Calu3 (cell line): ENCODE results near the gene ZNF584. TPM values are rescaled to one million over a fixed set of nuclear protein-coding genes. Genes with fewer than 3 reads are reported as not detected.

Source experiments
- BruUV-seq: library from RNA; stranded (reverse); fragments of 400-500 nt; replicated peaks from 2 replicates; lab custom pipeline; 2021; lab: Mats Ljungman, UMichigan
- CTCF ChIA-PET: fragments of 300-600 bp; sonication (Branson Sonifier 250); formaldehyde crosslinking; loops from one replicate; lab custom pipeline; 2022; ENCODE audit warnings: antibody characterized with exemption; lab: Charles Lee
- DNase-seq: peaks from one replicate; pipeline ENCODE4 v3.0.0; 2022
- H3K27ac Mint-ChIP-seq: one replicate; pipeline ENCODE4 v1.8.0; 2022; ENCODE audit warnings: mixed read lengths; ENCODE audit not compliant: unreplicated experiment
- H3K27me3 Mint-ChIP-seq: one replicate; pipeline ENCODE4 v1.8.0; 2022; ENCODE audit warnings: mixed read lengths; ENCODE audit not compliant: unreplicated experiment
- H3K36me3 Mint-ChIP-seq: one replicate; pipeline ENCODE4 v1.8.0; 2022; ENCODE audit warnings: mild to moderate bottlenecking, moderate library complexity, mixed read lengths; ENCODE audit not compliant: insufficient read depth, unreplicated experiment
- H3K4me1 Mint-ChIP-seq: one replicate; pipeline ENCODE4 v1.8.0; 2022; ENCODE audit warnings: mild to moderate bottlenecking, low read depth, mixed read lengths; ENCODE audit not compliant: unreplicated experiment
- H3K4me3 Mint-ChIP-seq: one replicate; pipeline ENCODE4 v1.8.0; 2022; ENCODE audit warnings: mild to moderate bottlenecking, low read depth, moderate library complexity, mixed read lengths; ENCODE audit not compliant: unreplicated experiment
- H3K9me3 Mint-ChIP-seq: one replicate; pipeline ENCODE4 v1.8.0; 2022; ENCODE audit warnings: low read depth, mixed read lengths; ENCODE audit not compliant: unreplicated experiment
- intact Hi-C: fragments of 100-400 bp; cut with micrococcal nuclease; formaldehyde crosslinking; loops from one replicate; pipeline ENCODE4 v1.10.0; 2022; ENCODE audit not compliant: unreplicated experiment
- total RNA-seq: library from RNA; stranded (reverse); gene quantifications from 2 replicates; pipeline ENCODE4 v1.2.3, GENCODE V29; 2022
- TF ChIP-seq, protein P1 (sequence below): fragments of 200-600 bp; IDR thresholded peaks from one replicate; pipeline ENCODE4 v1.8.0; 2022; ENCODE audit warnings: antibody characterized with exemption; ENCODE audit not compliant: unreplicated experiment

The ZNF584 gene
- total RNA-seq, 1 experiment from 2014 or later: 21.8 TPM

DNA sequence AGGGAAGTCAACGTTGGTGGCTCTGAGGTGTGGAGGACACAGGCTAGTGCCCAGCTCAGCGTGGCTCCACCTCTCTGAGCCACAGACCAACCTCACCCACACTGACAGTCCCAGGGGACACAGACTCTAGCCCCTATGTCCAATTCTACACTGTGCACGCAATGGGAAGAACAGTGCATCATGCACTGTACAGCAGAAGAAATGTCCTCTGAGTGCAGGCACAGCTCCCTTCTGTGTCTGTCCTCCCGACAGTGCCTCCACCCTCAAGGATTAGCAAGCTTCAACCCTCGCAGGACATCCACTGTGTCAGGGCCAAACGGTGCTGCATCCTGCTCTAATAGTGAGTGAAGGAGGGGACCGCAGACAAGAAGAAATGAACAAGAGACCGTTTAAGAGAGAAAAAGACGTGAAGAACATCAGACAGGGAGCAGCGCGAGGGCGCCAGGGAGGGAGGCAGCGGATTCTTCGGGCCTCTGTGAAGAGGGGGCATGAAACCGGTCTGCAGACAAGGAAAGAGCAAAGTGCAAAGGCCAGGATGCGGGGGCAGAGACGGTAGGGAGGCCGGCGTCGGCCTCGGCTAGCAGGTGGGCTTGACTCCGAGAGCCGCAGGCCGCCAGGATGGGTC lies 28.3 kb upstream of the ZNF584 start:
- H3K4me1 Mint-ChIP-seq: peaks cover 23% of the 10 kb centered on the region
- no peaks in the 10 kb centered on the region for H3K9me3 Mint-ChIP-seq
- no peaks in the 10 kb centered on the region for H3K27me3 Mint-ChIP-seq
- peaks cover 46% of the 10 kb centered on the region for H3K36me3 Mint-ChIP-seq
- TF ChIP-seq, protein P1, sequence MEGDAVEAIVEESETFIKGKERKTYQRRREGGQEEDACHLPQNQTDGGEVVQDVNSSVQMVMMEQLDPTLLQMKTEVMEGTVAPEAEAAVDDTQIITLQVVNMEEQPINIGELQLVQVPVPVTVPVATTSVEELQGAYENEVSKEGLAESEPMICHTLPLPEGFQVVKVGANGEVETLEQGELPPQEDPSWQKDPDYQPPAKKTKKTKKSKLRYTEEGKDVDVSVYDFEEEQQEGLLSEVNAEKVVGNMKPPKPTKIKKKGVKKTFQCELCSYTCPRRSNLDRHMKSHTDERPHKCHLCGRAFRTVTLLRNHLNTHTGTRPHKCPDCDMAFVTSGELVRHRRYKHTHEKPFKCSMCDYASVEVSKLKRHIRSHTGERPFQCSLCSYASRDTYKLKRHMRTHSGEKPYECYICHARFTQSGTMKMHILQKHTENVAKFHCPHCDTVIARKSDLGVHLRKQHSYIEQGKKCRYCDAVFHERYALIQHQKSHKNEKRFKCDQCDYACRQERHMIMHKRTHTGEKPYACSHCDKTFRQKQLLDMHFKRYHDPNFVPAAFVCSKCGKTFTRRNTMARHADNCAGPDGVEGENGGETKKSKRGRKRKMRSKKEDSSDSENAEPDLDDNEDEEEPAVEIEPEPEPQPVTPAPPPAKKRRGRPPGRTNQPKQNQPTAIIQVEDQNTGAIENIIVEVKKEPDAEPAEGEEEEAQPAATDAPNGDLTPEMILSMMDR: no peak
- DNase-seq: no peak
- peak overlapping the region; percentile 81 for H3K27ac Mint-ChIP-seq
- intact Hi-C loops: no loop called here
- CTCF ChIA-PET: interaction anchor here (0.6 to 1.0 kb wide), 3 partner anchors 16 to 1782 kb away, joined by 3 read pairs; partner anchors contain the start of gene ZNF497
- peak overlapping the region; percentile 76 for H3K4me3 Mint-ChIP-seq
- TSS peak; percentile 41 for BruUV-seq

DNA sequence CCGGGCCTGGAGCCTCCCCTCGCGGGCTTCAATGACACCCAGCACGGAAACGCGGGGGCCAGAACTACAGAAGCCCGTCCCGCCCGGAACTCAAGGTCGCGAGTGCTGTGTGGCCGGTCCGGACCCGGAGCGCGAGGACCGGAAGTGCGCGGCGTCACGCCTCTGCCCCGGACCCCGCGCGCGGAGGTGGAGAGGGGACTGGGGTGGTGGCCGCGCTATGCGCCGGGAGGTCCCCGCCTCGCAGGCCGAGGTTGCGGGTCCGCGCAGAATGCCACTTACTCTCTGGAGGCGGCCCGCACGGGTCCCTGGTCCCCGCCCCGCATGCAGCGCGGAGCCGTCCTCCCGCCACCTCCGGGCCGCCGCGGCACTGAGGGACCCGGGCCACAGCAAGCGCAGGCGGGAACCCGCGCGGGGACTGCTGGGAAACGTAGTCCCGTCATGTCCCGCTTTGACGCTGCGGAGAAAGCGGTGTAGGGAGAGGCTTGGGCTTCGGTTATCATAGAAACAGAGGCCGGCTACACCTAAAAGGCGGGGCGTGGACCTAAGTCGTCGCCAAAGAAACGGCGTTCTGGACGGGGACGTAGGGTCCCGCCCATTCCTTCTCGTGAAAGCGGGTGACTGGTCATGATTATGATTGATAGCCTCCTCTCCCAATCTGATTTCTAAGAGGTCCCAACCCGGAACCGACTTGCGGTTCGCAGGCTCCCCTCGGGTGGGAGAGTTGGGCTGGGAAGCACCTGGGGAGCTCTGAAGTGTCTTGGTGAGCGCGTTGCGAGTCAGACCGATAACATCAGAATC lies 27.6 kb upstream of the ZNF584 start, which contains the start of gene ZNF837:
Gene ZNF837, minus strand, starts transcription at position 369 of the 798 bp plus-strand sequence. CDS start 11,698 bp downstream, outside the sequence.
- TF ChIP-seq, protein P1: no peak
- no TSS peak for BruUV-seq
- intact Hi-C loops: no loop called here
- peaks cover 30% of the 10 kb centered on the region for H3K4me1 Mint-ChIP-seq
- peak within 1 kb of the TSS; percentile 76 for H3K4me3 Mint-ChIP-seq
- CTCF ChIA-PET: interaction anchor here (1.0 to 1.2 kb wide), 2 partner anchors 17 to 138 kb away, joined by 3 to 4 read pairs; no protein-coding TSS in a partner anchor
- peaks cover 53% of the 10 kb centered on the region for H3K36me3 Mint-ChIP-seq
- no peaks in the 10 kb centered on the region for H3K27me3 Mint-ChIP-seq
- peak within 1 kb of the TSS; percentile 81 for H3K27ac Mint-ChIP-seq
- H3K9me3 Mint-ChIP-seq: no peaks in the 10 kb centered on the region
- peak; percentile 99 for DNase-seq

DNA sequence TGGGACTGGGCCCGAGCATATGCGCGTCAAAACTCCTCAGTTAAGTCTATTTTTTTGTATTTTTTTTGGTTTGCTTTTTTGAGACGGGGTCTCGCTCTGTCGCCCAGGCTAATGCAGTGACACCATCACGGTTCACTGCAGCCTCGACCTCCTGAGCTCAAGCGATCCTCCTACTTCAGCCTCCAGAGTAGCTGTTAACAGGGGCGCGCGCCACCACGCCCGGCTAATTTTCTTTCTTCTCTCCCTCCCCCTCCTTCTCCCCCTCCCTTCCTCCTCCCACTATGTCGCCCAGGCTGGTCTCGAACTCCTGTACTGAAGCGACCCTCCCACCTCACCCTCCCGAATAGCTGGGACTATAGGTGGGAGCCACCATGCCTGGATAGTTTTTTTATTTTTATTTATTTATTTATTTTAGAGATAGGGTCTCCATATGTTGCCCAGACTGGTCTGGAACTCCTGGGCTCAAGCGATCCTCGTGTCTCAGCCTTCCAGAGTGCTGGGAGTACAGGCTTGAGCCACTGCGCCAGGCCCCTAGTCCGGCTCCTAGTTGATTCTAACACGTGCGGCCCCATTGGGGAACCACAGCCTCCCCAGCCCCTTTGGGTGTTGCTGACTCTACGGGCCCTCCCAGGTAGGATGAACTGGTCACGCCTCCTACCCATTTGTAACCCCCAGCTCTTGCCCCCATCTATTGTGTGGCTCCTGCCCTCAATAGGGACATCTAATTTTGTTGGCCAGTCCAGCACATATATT lies 26.8 kb upstream of the ZNF584 start:
- Mint-ChIP-seq H3K27me3 (no peaks in the 10 kb centered on the region), H3K4me3 (peak overlapping the region; percentile 76), H3K27ac (peak overlapping the region; percentile 81), H3K4me1 (peaks cover 34% of the 10 kb centered on the region), H3K36me3 (peaks cover 61% of the 10 kb centered on the region), H3K9me3 (no peaks in the 10 kb centered on the region)
- TF ChIP-seq, protein P1: no peak
- intact Hi-C loops: no loop called here
- CTCF ChIA-PET: interaction anchor here (1.2 kb wide), 1 partner anchor 137 kb away, joined by 4 read pairs; no protein-coding TSS in a partner anchor
- TSS peak; percentile 74 for BruUV-seq
- DNase-seq: no peak

DNA sequence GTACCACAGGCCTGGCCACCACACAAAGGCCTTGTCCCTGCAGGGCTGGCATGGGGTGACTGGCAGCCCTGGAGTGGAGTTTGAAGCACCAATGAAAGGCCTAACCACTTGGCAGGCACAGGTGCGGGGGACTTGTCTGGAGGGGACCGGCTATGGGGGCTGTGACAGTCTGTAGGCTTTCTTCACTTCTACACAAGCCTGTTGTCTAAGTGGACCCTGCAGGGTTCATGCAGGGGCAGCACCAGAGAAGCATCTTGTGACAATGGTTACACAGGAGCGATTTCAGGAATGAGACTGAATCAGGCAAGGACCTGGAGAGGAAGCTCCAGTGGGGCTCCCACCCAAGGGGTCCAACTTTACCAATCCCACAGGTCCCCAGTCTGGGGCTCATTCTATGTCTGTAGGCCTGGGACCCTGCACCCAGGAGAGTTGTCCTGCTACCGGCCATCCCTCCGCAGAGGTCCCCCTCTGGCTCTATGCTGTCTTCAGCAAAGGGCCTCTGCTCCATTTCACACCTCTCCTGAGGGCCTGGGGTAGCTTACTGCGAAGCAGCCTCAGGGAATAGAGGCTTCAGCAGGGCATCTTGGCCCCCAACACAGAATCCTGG lies 25.3 kb upstream of the ZNF584 start:
- TF ChIP-seq, protein P1: no peak
- intact Hi-C loops: no loop called here
- Mint-ChIP-seq H3K27me3 (no peaks in the 10 kb centered on the region), H3K4me3 (no peak overlapping the region), H3K4me1 (peaks cover 39% of the 10 kb centered on the region), H3K36me3 (peaks cover 76% of the 10 kb centered on the region), H3K27ac (no peak overlapping the region), H3K9me3 (no peaks in the 10 kb centered on the region)
- BruUV-seq: no TSS peak
- no peak for DNase-seq
- CTCF ChIA-PET: no interaction called here
